HCT116 (cell line): ENCODE results near the gene TGM2.

Experiments used
- CTCF ChIP-seq, 3 experiments: fragments of 200-600 bp in 1 of 3; sonication (generic) in 1 of 3; IDR thresholded peaks in 2 of 3; conservative IDR thresholded peaks in 1 of 3; 2 replicates each; pipeline ENCODE4 v1.5.1; 2012 to 2017; ENCODE audit warnings: low read depth in 2 of 3, low read length in 2 of 3, antibody characterized with exemption in 1 of 3, borderline replicate concordance in 1 of 3, control low read depth in 1 of 3, mild to moderate bottlenecking in 1 of 3, mixed read lengths in 1 of 3, mixed run types in 1 of 3, moderate library complexity in 1 of 3; ENCODE audit not compliant: insufficient read depth in 1 of 3
- EZH2 ChIP-seq: fragments of 200-600 bp; sonication (generic); IDR thresholded peaks from 2 replicates; pipeline ENCODE4 v1.6.1; 2017; ENCODE audit warnings: antibody characterized with exemption, mixed run types
- EZH2phosphoT487 ChIP-seq: fragments of 200-600 bp; IDR thresholded peaks from 2 replicates; pipeline ENCODE4 v1.6.1; 2018; ENCODE audit warnings: antibody characterized with exemption, borderline replicate concordance
- FOSL1 ChIP-seq: IDR thresholded peaks from 2 replicates; pipeline ENCODE4 v1.6.1; 2012; ENCODE audit warnings: low read depth
- MAX ChIP-seq: IDR thresholded peaks from 2 replicates; pipeline ENCODE4 v1.6.1; 2012
- POLR2A ChIP-seq: IDR thresholded peaks from 2 replicates; pipeline ENCODE4 v1.7.0; 2011; ENCODE audit warnings: borderline replicate concordance; ENCODE audit not compliant: insufficient read depth, insufficient read length; ENCODE audit errors: extremely low read depth
- POLR2AphosphoS5 ChIP-seq: IDR thresholded peaks from 2 replicates; pipeline ENCODE4 v1.6.1; 2011; ENCODE audit warnings: mild to moderate bottlenecking, low read depth, low read length, moderate library complexity
- RAD21 ChIP-seq: IDR thresholded peaks from 2 replicates; pipeline ENCODE4 v1.6.1; 2012; ENCODE audit warnings: low read depth, mild to moderate bottlenecking
- YY1 ChIP-seq: IDR thresholded peaks from 2 replicates; pipeline ENCODE4 v1.6.1; 2011; ENCODE audit warnings: low read length, low read depth, moderate library complexity, mild to moderate bottlenecking; ENCODE audit not compliant: insufficient replicate concordance; ENCODE audit errors: extremely low read depth
- ZNF274 ChIP-seq: fragments of 200-500 bp; sonication (Bioruptor generic); IDR thresholded peaks from 2 replicates; pipeline ENCODE4 v1.6.1; 2014; ENCODE audit warnings: mild to moderate bottlenecking, low read depth, low read length, inconsistent platforms

GRCh38 chr20:38177201-38177600 is 12.1 kb upstream of the TGM2 start:
- TF ChIP-seq FOSL1 (no peak), CTCF (IDR thresholded peaks at IDR 0.05 in 2 of 3, conservative IDR thresholded peaks at IDR 0.05 in 1 of 3; ENCODE audit: borderline replicate concordance in 1 of 3, insufficient read depth in 1 of 3, low read depth in 2 of 3, low read length in 2 of 3) (no peak), EZH2phosphoT487 (no peak), EZH2 (no peak), ZNF274 (no peak), POLR2AphosphoS5 (no peak), YY1 (no peak), RAD21 (no peak), POLR2A (no peak), MAX (no peak)
